Occipital lobe (tissue), 2 donors: Measurements from ENCODE around the gene PIK3R4. TPM values are rescaled to one million over a fixed set of nuclear protein-coding genes. Genes with fewer than 3 reads are reported as not detected.

Experiments used
- DNase-seq: peaks from one replicate; lab custom pipeline; 2025; lab: John Stamatoyannopoulos, UW
- total RNA-seq: library from RNA; depleted of rRNA; stranded (reverse); fragments of >200 nt; gene quantifications from one replicate; pipeline ENCODE4 v1.2.3, GENCODE V29; 2014

The PIK3R4 gene
- total RNA-seq, 1 donor from 2014 or later, result 31.0 TPM

GRCh38 chr3:130741946-130742610 lies 4.6 kb downstream of the PIK3R4 start:
- no peak for DNase-seq

GRCh38 chr3:130739848-130740247 lies 6.8 kb downstream of the PIK3R4 start:
- no peak for DNase-seq

GRCh38 chr3:130738241-130738640 lies 8.4 kb downstream of the PIK3R4 start:
- DNase-seq, result no peak

- no peak for DNase-seq
Observed at GRCh38 chr3:130737622-130738021, 9.0 kb downstream of the PIK3R4 start.

GRCh38 chr3:130733236-130733875 lies 13.3 kb downstream of the PIK3R4 start:
- DNase-seq, result no peak

- no peak for DNase-seq
Observed at GRCh38 chr3:130732501-130732900, 14.1 kb downstream of the PIK3R4 start.

- DNase-seq, result no peak
Observed at GRCh38 chr3:130731817-130732216, 14.8 kb downstream of the PIK3R4 start.

- no peak for DNase-seq
Observed at GRCh38 chr3:130729154-130729553, 17.5 kb downstream of the PIK3R4 start.

- no peak for DNase-seq
Observed at GRCh38 chr3:130728037-130728436, 18.6 kb downstream of the PIK3R4 start.

- DNase-seq, result no peak
Observed at GRCh38 chr3:130725746-130726145, 20.9 kb downstream of the PIK3R4 start.

- no peak for DNase-seq
Observed at GRCh38 chr3:130715616-130716015, 31.0 kb downstream of the PIK3R4 start.

- no peak for DNase-seq
Observed at GRCh38 chr3:130712718-130713423, 33.8 kb downstream of the PIK3R4 start.

- DNase-seq, result no peak
Observed at GRCh38 chr3:130711565-130712324, 34.9 kb downstream of the PIK3R4 start.

- no peak for DNase-seq
Observed at GRCh38 chr3:130709671-130710070, 37.0 kb downstream of the PIK3R4 start.

- DNase-seq, result no peak
Observed at GRCh38 chr3:130707902-130708601, 38.6 kb downstream of the PIK3R4 start.

- no peak for DNase-seq
Observed at GRCh38 chr3:130705501-130705900, 41.1 kb downstream of the PIK3R4 start.

GRCh38 chr3:130702985-130703384 lies 43.6 kb downstream of the PIK3R4 start:
- no peak for DNase-seq

- DNase-seq, result no peak
Observed at GRCh38 chr3:130700541-130700940, 46.1 kb downstream of the PIK3R4 start.

GRCh38 chr3:130699765-130700164 lies 46.9 kb downstream of the PIK3R4 start:
- no peak for DNase-seq

GRCh38 chr3:130693314-130693713 lies 53.3 kb downstream of the PIK3R4 start:
- no peak for DNase-seq

- DNase-seq, result no peak
Observed at GRCh38 chr3:130692455-130692854, 54.2 kb downstream of the PIK3R4 start.
